ENCODE measurements around the gene PHB1. TPM values are rescaled to one million over a fixed set of nuclear protein-coding genes. Genes with fewer than 3 reads are reported as not detected.

The PHB1 gene
- total RNA-seq, 1 experiment from 2014 or later: 325 TPM

DNA sequence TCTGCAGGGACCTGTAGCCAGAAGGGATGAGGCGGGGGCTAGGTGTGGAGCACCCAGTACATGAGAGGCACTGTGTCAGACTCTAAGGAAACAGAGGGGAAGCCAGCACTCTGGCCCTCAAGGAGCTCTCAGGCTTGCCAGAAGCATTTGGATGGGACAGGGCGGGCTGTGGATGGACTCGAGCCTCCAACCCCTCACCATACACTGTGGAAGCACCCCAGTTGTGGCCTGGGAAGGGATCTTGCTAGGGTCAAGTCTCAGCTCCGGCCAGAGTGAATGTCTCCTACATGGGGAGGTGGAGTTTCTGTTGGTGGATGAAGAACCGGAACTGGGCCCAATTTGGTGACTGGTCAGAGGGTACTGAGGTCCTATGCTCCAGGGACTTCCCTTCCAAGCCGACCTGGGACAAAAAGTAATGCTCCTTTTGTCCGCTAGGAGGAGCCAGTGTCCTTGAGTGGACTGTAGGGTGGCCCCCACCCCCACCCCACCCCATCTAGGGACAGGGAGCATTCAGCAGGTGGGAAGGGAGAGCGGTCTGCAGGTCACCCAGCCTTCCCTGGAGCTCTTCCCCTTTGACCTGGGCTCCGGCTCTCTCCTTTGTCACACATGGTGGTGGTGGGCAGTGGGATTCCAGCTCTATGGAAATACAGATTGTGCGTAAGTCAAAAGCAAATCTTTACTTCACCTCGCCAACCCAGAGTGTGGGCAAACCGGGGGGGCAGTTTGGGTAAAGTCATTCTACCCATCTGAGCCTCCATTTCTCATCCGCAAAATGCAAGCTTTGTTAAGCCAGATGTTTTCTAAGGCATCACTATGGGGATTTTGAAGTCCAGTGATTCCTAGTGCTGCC is 20.4 kb upstream of the PHB1 start:
- no peak overlapping the region for H4K91ac ChIP-seq (ENCODE audit: insufficient read length, low read depth, low read length)
- H3K23me2 ChIP-seq (ENCODE audit: insufficient read length, low read depth, low read length, poor library complexity, severe bottlenecking): peaks cover 8% of the 10 kb centered on the region
- H2BK15ac ChIP-seq (ENCODE audit: low read depth, low read length): no peak overlapping the region
- H3K23ac ChIP-seq (ENCODE audit: insufficient read length, low read depth, low read length): no peak overlapping the region
- H3K14ac ChIP-seq (ENCODE audit: insufficient read depth, low read length): no peak overlapping the region
- no peaks in the 10 kb centered on the region for H3K27me3 ChIP-seq (ENCODE audit: insufficient read depth, low read length)
- no peak overlapping the region for H3K56ac ChIP-seq (ENCODE audit: insufficient read length, low read depth, low read length)
- H2BK20ac ChIP-seq (ENCODE audit: low read depth, low read length, poor library complexity, severe bottlenecking): no peak overlapping the region
- Mint-ChIP-seq H3K27ac (no peak overlapping the region), H3K4me3 (no peak overlapping the region), H3K9me3 (peaks cover 0 to 7% of the 10 kb centered on the region in 2 experiments; a peak in 2 of 5 replicates), H3K36me3 (ENCODE audit: insufficient read depth in 1 of 3, low read depth in 3 of 3) (no peaks in the 10 kb centered on the region; a peak in 1 of 7 replicates), H3K27me3 (ENCODE audit: low read depth) (peaks cover 42% of the 10 kb centered on the region), H3K4me1 (peaks cover 25 to 34% of the 10 kb centered on the region in 2 experiments)
- H3K4me2 ChIP-seq (ENCODE audit: insufficient read depth, insufficient read length, low read length): no peak overlapping the region
- H3K18ac ChIP-seq (ENCODE audit: insufficient read length, low read depth, low read length): no peak overlapping the region
- DNase-seq: peak; percentile 89
- H3K4ac ChIP-seq (ENCODE audit: low read depth, low read length): no peak overlapping the region
- no peak overlapping the region for H3K9ac ChIP-seq (ENCODE audit: extremely low read depth, insufficient read length, low read length)
- no CpG with 5 or more reads among the region's 13 CpGs for WGBS (ENCODE audit: extremely low coverage, insufficient read length, low lambda C conversion rate)
- H4K8ac ChIP-seq (replicated peaks; ENCODE audit: insufficient read length, low read depth, low read length): no peak overlapping the region
- H3K9me3 ChIP-seq (ENCODE audit: control insufficient read depth, low read depth, low read length): no peaks in the 10 kb centered on the region
- H2AFZ ChIP-seq (ENCODE audit: low read length): no peak overlapping the region
- H4K5ac ChIP-seq (ENCODE audit: insufficient read length, low read depth, low read length): no peak overlapping the region
- no peak overlapping the region for H3K27ac ChIP-seq (ENCODE audit: insufficient read length, low read depth, low read length)
- H3K79me1 ChIP-seq (ENCODE audit: insufficient read depth, low read depth, low read length, poor library complexity, severe bottlenecking): no peaks in the 10 kb centered on the region
- H2BK12ac ChIP-seq (ENCODE audit: insufficient read length, low read depth, low read length): no peak overlapping the region
- TF ChIP-seq, protein P1, sequence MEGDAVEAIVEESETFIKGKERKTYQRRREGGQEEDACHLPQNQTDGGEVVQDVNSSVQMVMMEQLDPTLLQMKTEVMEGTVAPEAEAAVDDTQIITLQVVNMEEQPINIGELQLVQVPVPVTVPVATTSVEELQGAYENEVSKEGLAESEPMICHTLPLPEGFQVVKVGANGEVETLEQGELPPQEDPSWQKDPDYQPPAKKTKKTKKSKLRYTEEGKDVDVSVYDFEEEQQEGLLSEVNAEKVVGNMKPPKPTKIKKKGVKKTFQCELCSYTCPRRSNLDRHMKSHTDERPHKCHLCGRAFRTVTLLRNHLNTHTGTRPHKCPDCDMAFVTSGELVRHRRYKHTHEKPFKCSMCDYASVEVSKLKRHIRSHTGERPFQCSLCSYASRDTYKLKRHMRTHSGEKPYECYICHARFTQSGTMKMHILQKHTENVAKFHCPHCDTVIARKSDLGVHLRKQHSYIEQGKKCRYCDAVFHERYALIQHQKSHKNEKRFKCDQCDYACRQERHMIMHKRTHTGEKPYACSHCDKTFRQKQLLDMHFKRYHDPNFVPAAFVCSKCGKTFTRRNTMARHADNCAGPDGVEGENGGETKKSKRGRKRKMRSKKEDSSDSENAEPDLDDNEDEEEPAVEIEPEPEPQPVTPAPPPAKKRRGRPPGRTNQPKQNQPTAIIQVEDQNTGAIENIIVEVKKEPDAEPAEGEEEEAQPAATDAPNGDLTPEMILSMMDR (conservative IDR thresholded peaks at IDR 0.05): peak; percentile 95
- H3K79me2 ChIP-seq (ENCODE audit: insufficient read depth, low read length): no peaks in the 10 kb centered on the region
- H2AK5ac ChIP-seq (ENCODE audit: insufficient read length, low read length): no peak overlapping the region
- no peak overlapping the region for H2BK5ac ChIP-seq (ENCODE audit: insufficient read length, low read length)
- no peaks in the 10 kb centered on the region for H4K20me1 ChIP-seq (ENCODE audit: control insufficient read depth, insufficient read depth, insufficient read length)
- H3K4me1 ChIP-seq (ENCODE audit: insufficient read depth, low read length): peaks cover 6% of the 10 kb centered on the region; the same call in 1 of the 2 replicates
- H2BK120ac ChIP-seq (ENCODE audit: low read depth, low read length, poor library complexity, severe bottlenecking): no peak overlapping the region
- no peak overlapping the region for H3T11ph ChIP-seq (ENCODE audit: low read length)

Data from H9 (cell line).